Kidney capillary endothelial cell (primary cell): Measurements from ENCODE around the gene CD59.
"Not testable (repeated sequence)": the region's sequence is repeated elsewhere in the genome, so short reads cannot be mapped to it uniquely, and the experiment has no call there.

Source experiments
- DNase-seq: peaks from one replicate; pipeline ENCODE4 v3.0.0-alpha.2; 2018; ENCODE audit warnings: low spot score

CD59 gene

GRCh38 chr11:33665350-33666106 lies 70.7 kb downstream of the CD59 start:
- DNase-seq: no peak

- DNase-seq: no peak
These were observed 71.4 kb downstream of the CD59 start for GRCh38 chr11:33664827-33665226.

GRCh38 chr11:33664166-33664565 lies 72.1 kb downstream of the CD59 start:
- DNase-seq: no peak

- no peak for DNase-seq
These were observed 73.1 kb downstream of the CD59 start for GRCh38 chr11:33663121-33663520.

- not testable (repeated sequence) for DNase-seq
These were observed 74.7 kb downstream of the CD59 start for GRCh38 chr11:33661526-33661925.

- DNase-seq: no peak
These were observed 75.3 kb downstream of the CD59 start for GRCh38 chr11:33660962-33661361.

GRCh38 chr11:33659370-33660139 lies 76.7 kb downstream of the CD59 start:
- no peak for DNase-seq

GRCh38 chr11:33658195-33658900 lies 77.9 kb downstream of the CD59 start:
- no peak for DNase-seq

GRCh38 chr11:33657757-33658156 lies 78.5 kb downstream of the CD59 start:
- DNase-seq: no peak

GRCh38 chr11:33656768-33657167 lies 79.5 kb downstream of the CD59 start:
- no peak for DNase-seq

GRCh38 chr11:33655842-33656600 lies 80.2 kb downstream of the CD59 start:
- no peak for DNase-seq

- DNase-seq: no peak
These were observed 81.6 kb downstream of the CD59 start for GRCh38 chr11:33654594-33654993.
